CD14-positive monocyte (primary cell): ENCODE data around the gene FAM107B. TPM values are rescaled to one million over a fixed set of nuclear protein-coding genes. Genes with fewer than 3 reads are reported as not detected.

Source experiments
- DNase-seq, 3 donors: peaks; one replicate each; pipeline ENCODE4 v3.0.0-alpha.2; 2011 to 2022
- H2AFZ ChIP-seq: 2 replicates; pipeline ENCODE4 v1.6.0; 2012; ENCODE audit warnings: mild to moderate bottlenecking, low read depth, low read length, inconsistent platforms; ENCODE audit not compliant: insufficient read depth, poor library complexity, severe bottlenecking
- H3K27ac ChIP-seq, 2 donors: 1 replicate in 1 of 2; 2 replicates in 1 of 2; pipeline ENCODE4 v1.5.1; 2012 to 2013; ENCODE audit warnings: low read length in 2 of 2, control low read depth in 1 of 2, inconsistent platforms in 1 of 2, low read depth in 1 of 2, mild to moderate bottlenecking in 1 of 2
- H3K27me3 ChIP-seq, 2 donors: one replicate each; pipeline versions ENCODE4 v1.6.0 to v1.6.1; 2011 to 2013; ENCODE audit warnings: low read length in 2 of 2; ENCODE audit not compliant: control insufficient read depth in 2 of 2, insufficient read depth in 2 of 2
- H3K36me3 ChIP-seq, 2 donors: replicated peaks in 1 of 2; 1 replicate in 1 of 2; 2 replicates in 1 of 2; pipeline versions ENCODE4 v1.5.1 to v1.6.1; 2012 to 2013; ENCODE audit warnings: low read length in 2 of 2, control low read depth in 1 of 2, inconsistent platforms in 1 of 2, mild to moderate bottlenecking in 1 of 2; ENCODE audit not compliant: insufficient read depth in 2 of 2, control insufficient read depth in 1 of 2
- H3K4me1 ChIP-seq, 2 donors: 1 replicate in 1 of 2; 2 replicates in 1 of 2; pipeline versions ENCODE4 v1.5.1 to v1.6.1; 2012 to 2013; ENCODE audit warnings: low read length in 2 of 2, control low read depth in 1 of 2, inconsistent platforms in 1 of 2, mild to moderate bottlenecking in 1 of 2, moderate library complexity in 1 of 2; ENCODE audit not compliant: insufficient read depth in 2 of 2, control insufficient read depth in 1 of 2
- H3K4me2 ChIP-seq: replicated peaks from 2 replicates; pipeline ENCODE3; 2012; ENCODE audit warnings: low read length, moderate library complexity, mild to moderate bottlenecking; ENCODE audit not compliant: poor library complexity, severe bottlenecking; ENCODE audit errors: extremely low read depth
- H3K4me3 ChIP-seq, 3 experiments: fragments of 200-600 bp in 1 of 3; sonication (generic) in 1 of 3; replicated peaks in 1 of 3; 1 replicate in 2 of 3; 2 replicates in 1 of 3; pipeline ENCODE4 v1.5.1; 2011 to 2013; ENCODE audit warnings: low read length in 3 of 3, mild to moderate bottlenecking in 3 of 3, control low read depth in 2 of 3, low read depth in 2 of 3, inconsistent platforms in 1 of 3, moderate library complexity in 1 of 3
- H3K79me2 ChIP-seq: 2 replicates; pipeline ENCODE4 v1.6.0; 2012; ENCODE audit warnings: mild to moderate bottlenecking, control low read depth, inconsistent platforms, low read length, moderate library complexity; ENCODE audit not compliant: insufficient read depth
- H3K9ac ChIP-seq: 2 replicates; pipeline ENCODE4 v1.6.0; 2017; ENCODE audit warnings: low read length, mild to moderate bottlenecking; ENCODE audit not compliant: insufficient read depth, poor library complexity, severe bottlenecking
- H3K9me3 ChIP-seq, 2 donors: replicated peaks in 1 of 2; 1 replicate in 1 of 2; 2 replicates in 1 of 2; pipeline versions ENCODE4 v1.5.1 to v1.6.1; 2012 to 2013; ENCODE audit warnings: low read length in 2 of 2, control low read depth in 1 of 2; ENCODE audit not compliant: control insufficient read depth in 1 of 2, insufficient read depth in 1 of 2
- H4K20me1 ChIP-seq: 2 replicates; pipeline ENCODE4 v1.6.0; 2012; ENCODE audit warnings: mild to moderate bottlenecking, low read length, control low read depth, moderate library complexity; ENCODE audit not compliant: insufficient read depth
- H3K27ac Mint-ChIP-seq, 7 donors: one replicate each; pipeline ENCODE4 v1.8.0; 2020; ENCODE audit warnings: mild to moderate bottlenecking in 7 of 7, mixed read lengths in 7 of 7, moderate library complexity in 6 of 7, inconsistent platforms in 2 of 7
- H3K27me3 Mint-ChIP-seq, 3 donors: one replicate each; pipeline ENCODE4 v1.8.0; 2021 to 2022; ENCODE audit warnings: low read depth in 3 of 3, mild to moderate bottlenecking in 3 of 3, mixed read lengths in 3 of 3, moderate library complexity in 3 of 3, inconsistent platforms in 1 of 3
- H3K36me3 Mint-ChIP-seq, 2 donors: one replicate each; pipeline ENCODE4 v1.8.0; 2020; ENCODE audit warnings: mixed read lengths in 2 of 2, inconsistent platforms in 1 of 2, mild to moderate bottlenecking in 1 of 2
- H3K4me1 Mint-ChIP-seq: one replicate; pipeline ENCODE4 v1.8.0; 2020; ENCODE audit warnings: mild to moderate bottlenecking, mixed read lengths
- H3K4me3 Mint-ChIP-seq, 2 donors: one replicate each; pipeline ENCODE4 v1.8.0; 2020; ENCODE audit warnings: mild to moderate bottlenecking in 2 of 2, mixed read lengths in 2 of 2, moderate library complexity in 1 of 2
- H3K9me3 Mint-ChIP-seq, 7 donors: one replicate each; pipeline ENCODE4 v1.8.0; 2020 to 2022; ENCODE audit warnings: mixed read lengths in 7 of 7, mild to moderate bottlenecking in 6 of 7, moderate library complexity in 6 of 7, inconsistent platforms in 2 of 7
- CTCF ChIP-seq: fragments of 200-600 bp; IDR thresholded peaks from one replicate; pipeline ENCODE4 v1.8.0; 2022; ENCODE audit warnings: antibody characterized with exemption, mild to moderate bottlenecking
- WGBS: methylation state at CpG from one replicate; pipeline ENCODE4 v1.1.5; 2013; ENCODE audit warnings: missing lambda C conversion rate; ENCODE audit not compliant: insufficient coverage; 5-methylcytosine and 5-hydroxymethylcytosine counted together
- intact Hi-C, 2 donors: fragments of 100-400 bp; cut with micrococcal nuclease; formaldehyde crosslinking; loops; one replicate each; pipeline versions ENCODE4 v1.15.0 to v1.15.1; 2023
- polyA plus RNA-seq, 3 donors: library from polyadenylated mRNA; depleted of rRNA in 1 of 3; unstranded in 2 of 3; stranded (reverse) in 1 of 3; fragments of 300-500 nt in 2 of 3; fragments of >200 nt in 1 of 3; fragmentation: Illumina TruSeq in 2 of 3; gene quantifications; 1 replicate in 2 of 3; 2 replicates in 1 of 3; pipeline ENCODE4 v1.2.3, GENCODE V29; 2012 to 2021

The FAM107B gene
- polyA plus RNA-seq, 3 donors, result 27.2 to 68.5 (median 28.4) TPM

GRCh38 chr10:14567421-14567820, 207.3 kb downstream of the FAM107B start:
- Histone ChIP-seq H3K4me1 (peaks cover 41 to 66% of the 10 kb centered on the region in 2 donors), H3K36me3 (peaks cover 14 to 37% of the 10 kb centered on the region in 2 donors), H4K20me1 (peaks cover 64% of the 10 kb centered on the region), H3K4me2 (no peak overlapping the region), H3K9me3 (no peaks in the 10 kb centered on the region), H3K4me3 (no peak overlapping the region), H3K79me2 (peaks cover 100% of the 10 kb centered on the region), H3K9ac (no peak overlapping the region), H3K27ac (peak overlapping the region in 1 of 2 donors; percentile 75), H2AFZ (no peak overlapping the region), H3K27me3 (no peaks in the 10 kb centered on the region)
- Mint-ChIP-seq H3K27ac (peak overlapping the region; percentile 20 to 92 (median 76)), H3K36me3 (peaks cover 27 to 37% of the 10 kb centered on the region in 2 donors), H3K27me3 (peaks cover 0 to 1% (median 0%) of the 10 kb centered on the region in 3 donors), H3K4me3 (no peak overlapping the region), H3K9me3 (peaks cover 0 to 2% (median 0%) of the 10 kb centered on the region in 7 donors), H3K4me1 (peaks cover 77% of the 10 kb centered on the region)
- intact Hi-C loops, result no loop called here
- no peak for TF ChIP-seq CTCF
- no peak for DNase-seq
- WGBS, result 100% methylated on average over 4 of the region's 4 CpGs

GRCh38 chr10:14566498-14566897, 208.2 kb downstream of the FAM107B start:
- Histone ChIP-seq H3K4me3 (no peak overlapping the region), H3K27ac (peak overlapping the region; percentile 35 to 86), H3K4me2 (no peak overlapping the region), H3K9ac (no peak overlapping the region), H3K9me3 (no peaks in the 10 kb centered on the region), H3K79me2 (peaks cover 100% of the 10 kb centered on the region), H3K4me1 (peaks cover 41 to 66% of the 10 kb centered on the region in 2 donors), H3K36me3 (peaks cover 14 to 37% of the 10 kb centered on the region in 2 donors), H4K20me1 (peaks cover 55% of the 10 kb centered on the region), H3K27me3 (no peaks in the 10 kb centered on the region), H2AFZ (no peak overlapping the region)
- Mint-ChIP-seq H3K4me3 (no peak overlapping the region), H3K4me1 (peaks cover 77% of the 10 kb centered on the region), H3K36me3 (peaks cover 27 to 38% of the 10 kb centered on the region in 2 donors), H3K27ac (peak overlapping the region; percentile 9 to 83 (median 68)), H3K9me3 (peaks cover 0 to 2% (median 0%) of the 10 kb centered on the region in 7 donors), H3K27me3 (peaks cover 0 to 1% (median 0%) of the 10 kb centered on the region in 3 donors)
- no peak for DNase-seq
- intact Hi-C loops, result no loop called here
- 89% methylated on average over 10 of the region's 10 CpGs for WGBS
- no peak for TF ChIP-seq CTCF
